HCT116 (cell line): ENCODE results near the gene EFHD1. TPM values are rescaled to one million over a fixed set of nuclear protein-coding genes. Genes with fewer than 3 reads are reported as not detected.
A peak's percentile ranks its signal among the peaks of the same experiment; 100 is the strongest.

Source experiments
- ATAC-seq: fragments of 200-7000 bp; cut with Tn5 transposase; 2 replicates; pipeline ENCODE4 v1.9.1; 2020; ENCODE audit warnings: mild to moderate bottlenecking, moderate library complexity
- BruUV-seq: library from RNA; stranded (reverse); fragments of 400-500 nt; replicated peaks from 2 replicates; lab custom pipeline; 2021; lab: Mats Ljungman, UMichigan
- CTCF ChIA-PET: fragments of 300-600 bp; sonication (Branson Sonifier 250); formaldehyde crosslinking; loops from one replicate; lab custom pipeline; 2021; ENCODE audit warnings: antibody characterized with exemption; lab: Charles Lee
- POLR2A ChIA-PET: fragments of 300-600, 350-600 bp; sonication (Branson Sonifier 250); formaldehyde crosslinking; loops from one replicate; lab custom pipeline; 2021; ENCODE audit warnings: antibody characterized with exemption; lab: Charles Lee
- RAD21 ChIA-PET, 2 experiments: fragments of 300-600 bp; sonication (Branson Sonifier 250); formaldehyde crosslinking; loops; one replicate each; lab custom pipeline; 2023; ENCODE audit warnings: low total read pairs in 2 of 2; ENCODE audit not compliant: uncharacterized antibody in 2 of 2, unreplicated experiment in 2 of 2, low non-redundant PET in 1 of 2; lab: Charles Lee
- DNase-seq: peaks from one replicate; pipeline ENCODE4 v3.0.0-alpha.2; 2010; ENCODE audit warnings: low read depth, low spot score
- H2AFZ ChIP-seq: fragments of 200-600 bp; shearing (Covaris generic), sonication (generic); 2 replicates; pipeline ENCODE4 v1.6.1; 2017; ENCODE audit warnings: low read depth, mixed run types, mixed read lengths, antibody characterized with exemption, low read length; ENCODE audit not compliant: poor library complexity, severe bottlenecking
- H3K27ac ChIP-seq: 2 replicates; pipeline ENCODE4 v1.5.1; 2012; ENCODE audit warnings: low read depth, low read length
- H3K27me3 ChIP-seq: fragments of 200-600 bp; sonication (generic); 2 replicates; pipeline ENCODE4 v1.6.1; 2016; ENCODE audit warnings: mixed run types, low read length, mixed read lengths; ENCODE audit not compliant: insufficient read depth
- H3K36me3 ChIP-seq, 2 experiments: fragments of 200-500 bp in 1 of 2; fragments of 200-600 bp in 1 of 2; sonication (Bioruptor generic) in 1 of 2; sonication (generic) in 1 of 2; 2 replicates each; pipeline versions ENCODE4 v1.5.1 to v1.6.1; 2014 to 2016; ENCODE audit warnings: low read length in 2 of 2, inconsistent platforms in 1 of 2, mixed read lengths in 1 of 2, mixed run types in 1 of 2; ENCODE audit not compliant: insufficient read depth in 2 of 2, control insufficient read depth in 1 of 2
- H3K4me1 ChIP-seq, 2 experiments: fragments of 200-600 bp in 1 of 2; sonication (generic) in 1 of 2; 2 replicates each; pipeline versions ENCODE4 v1.5.1 to v1.6.1; 2012 to 2017; ENCODE audit warnings: low read length in 2 of 2, inconsistent platforms in 1 of 2, mild to moderate bottlenecking in 1 of 2, mixed read lengths in 1 of 2, mixed run types in 1 of 2, moderate library complexity in 1 of 2; ENCODE audit not compliant: insufficient read depth in 2 of 2, control insufficient read depth in 1 of 2
- H3K4me2 ChIP-seq: fragments of 200-600 bp; sonication (generic); 2 replicates; pipeline ENCODE4 v1.6.1; 2017; ENCODE audit warnings: mixed run types, low read length, mixed read lengths
- H3K4me3 ChIP-seq, 2 experiments: fragments of 200-600 bp in 1 of 2; sonication (generic) in 1 of 2; replicated peaks in 1 of 2; 2 replicates each; pipeline ENCODE4 v1.5.1; 2011 to 2016; ENCODE audit warnings: low read length in 2 of 2, control low read depth in 1 of 2, low read depth in 1 of 2, mild to moderate bottlenecking in 1 of 2, mixed read lengths in 1 of 2, mixed run types in 1 of 2
- H3K79me2 ChIP-seq: fragments of 200-600 bp; sonication (generic); 2 replicates; pipeline ENCODE4 v1.6.1; 2017; ENCODE audit warnings: mild to moderate bottlenecking, mixed run types, low read length, moderate library complexity, mixed read lengths; ENCODE audit not compliant: insufficient read depth
- H3K9ac ChIP-seq: fragments of 200-600 bp; sonication (generic); 2 replicates; pipeline ENCODE4 v1.6.1; 2016; ENCODE audit warnings: low read length, mixed read lengths
- H3K9me2 ChIP-seq: fragments of 200-600 bp; sonication (generic), shearing (Covaris generic); 2 replicates; pipeline ENCODE4 v1.6.1; 2017; ENCODE audit warnings: mixed run types, mild to moderate bottlenecking, moderate library complexity; ENCODE audit not compliant: insufficient read depth
- H3K9me3 ChIP-seq, 2 experiments: fragments of 200-500 bp in 1 of 2; fragments of 200-600 bp in 1 of 2; sonication (Bioruptor generic) in 1 of 2; sonication (generic) in 1 of 2; 2 replicates each; pipeline ENCODE4 v1.6.1; 2014 to 2017; ENCODE audit warnings: low read length in 2 of 2, mixed read lengths in 2 of 2, inconsistent platforms in 1 of 2, low read depth in 1 of 2, mild to moderate bottlenecking in 1 of 2, mixed run types in 1 of 2, moderate library complexity in 1 of 2; ENCODE audit not compliant: control insufficient read depth in 1 of 2, insufficient read depth in 1 of 2
- H4K20me1 ChIP-seq: fragments of 200-600 bp; sonication (generic), shearing (Covaris generic); 2 replicates; pipeline ENCODE4 v1.6.1; 2017; ENCODE audit warnings: mixed run types, mild to moderate bottlenecking, moderate library complexity; ENCODE audit not compliant: insufficient read depth
- ATF3 ChIP-seq: IDR thresholded peaks from 2 replicates; pipeline ENCODE4 v1.6.1; 2012
- CEBPB ChIP-seq: IDR thresholded peaks from 2 replicates; pipeline ENCODE4 v1.6.1; 2012; ENCODE audit warnings: low read depth
- MAX ChIP-seq: IDR thresholded peaks from 2 replicates; pipeline ENCODE4 v1.6.1; 2012
- POLR2A ChIP-seq: IDR thresholded peaks from 2 replicates; pipeline ENCODE4 v1.7.0; 2011; ENCODE audit warnings: borderline replicate concordance; ENCODE audit not compliant: insufficient read depth, insufficient read length; ENCODE audit errors: extremely low read depth
- POLR2AphosphoS5 ChIP-seq: IDR thresholded peaks from 2 replicates; pipeline ENCODE4 v1.6.1; 2011; ENCODE audit warnings: mild to moderate bottlenecking, low read depth, low read length, moderate library complexity
- RAD21 ChIP-seq: IDR thresholded peaks from 2 replicates; pipeline ENCODE4 v1.6.1; 2012; ENCODE audit warnings: low read depth, mild to moderate bottlenecking
- REST ChIP-seq: IDR thresholded peaks from 2 replicates; pipeline ENCODE4 v1.6.1; 2012; ENCODE audit warnings: low read depth
- SP1 ChIP-seq: IDR thresholded peaks from 2 replicates; pipeline ENCODE4 v1.6.1; 2012; ENCODE audit warnings: low read depth
- TCF7L2 ChIP-seq: IDR thresholded peaks from 2 replicates; pipeline ENCODE4 v1.7.0; 2011; ENCODE audit warnings: borderline replicate concordance, inconsistent platforms; ENCODE audit not compliant: insufficient read depth, insufficient read length; ENCODE audit errors: extremely low read depth
- YY1 ChIP-seq: IDR thresholded peaks from 2 replicates; pipeline ENCODE4 v1.6.1; 2011; ENCODE audit warnings: low read length, low read depth, moderate library complexity, mild to moderate bottlenecking; ENCODE audit not compliant: insufficient replicate concordance; ENCODE audit errors: extremely low read depth
- ZBTB33 ChIP-seq: IDR thresholded peaks from 2 replicates; pipeline ENCODE4 v1.6.1; 2011; ENCODE audit warnings: mild to moderate bottlenecking, low read length, moderate library complexity; ENCODE audit not compliant: insufficient replicate concordance; ENCODE audit errors: extremely low read depth
- ZFX ChIP-seq: fragments of 450-650 bp; IDR thresholded peaks from 2 replicates; pipeline ENCODE4 v1.6.1; 2017
- ZNF274 ChIP-seq: fragments of 200-500 bp; sonication (Bioruptor generic); IDR thresholded peaks from 2 replicates; pipeline ENCODE4 v1.6.1; 2014; ENCODE audit warnings: mild to moderate bottlenecking, low read depth, low read length, inconsistent platforms
- intact Hi-C: fragments of 100-400 bp; cut with micrococcal nuclease; formaldehyde crosslinking; loops from 2 replicates; pipeline ENCODE4 v1.10.0; 2022
- total RNA-seq: library from RNA; stranded (reverse); gene quantifications from one replicate; pipeline ENCODE4 v1.2.1, GENCODE V29; 2021; ENCODE audit not compliant: unreplicated experiment

The EFHD1 gene
- total RNA-seq, 1 experiment from 2014 or later: 0.52 TPM

- Histone ChIP-seq H3K4me2 (peak overlapping the region; percentile 79), H3K9ac (peak overlapping the region; percentile 93; the same call in 1 of the 2 replicates), H3K4me1 (peaks cover 18 to 21% of the 10 kb centered on the region in 2 experiments)
- intact Hi-C loops: no loop called here
- no peak for ATAC-seq
- POLR2A ChIA-PET: no interaction called here
- TF ChIP-seq ZBTB33 (no peak), TCF7L2 (no peak), ZNF274 (no peak), SP1 (no peak), YY1 (no peak), MAX (no peak), RAD21 (no peak), REST (no peak), CEBPB (no peak), POLR2A (no peak), POLR2AphosphoS5 (no peak), ATF3 (no peak), ZFX (no peak)
- TF ChIP-seq, all 23 proteins: peak for 0
- H3K9me3 ChIP-seq: no peaks in the 10 kb centered on the region
- peak overlapping the region in 1 of 2 experiments; percentile 95; a peak in 2 of 4 replicates for H3K4me3 ChIP-seq
- H3K36me3 ChIP-seq: peaks cover 0 to 12% of the 10 kb centered on the region in 2 experiments; a peak in 1 of 4 replicates
- no peaks in the 10 kb centered on the region for H3K9me2 ChIP-seq
- H4K20me1 ChIP-seq: peaks cover 4% of the 10 kb centered on the region; the same call in 1 of the 2 replicates
- BruUV-seq: no TSS peak
- no peak overlapping the region for H3K27ac ChIP-seq
- no peak for DNase-seq
- no peaks in the 10 kb centered on the region for H3K27me3 ChIP-seq
- ChIA-PET RAD21 (no interaction called here), CTCF (no interaction called here)
- no peak overlapping the region for H2AFZ ChIP-seq
- peaks cover 69% of the 10 kb centered on the region for H3K79me2 ChIP-seq
Measured at GRCh38 chr2:232699110-232699509, 65.7 kb downstream of the EFHD1 start.
